Hepatocyte (in vitro differentiated cells): ENCODE measurements around the gene PIK3R1.

Source experiments
- EZH2 ChIP-seq: fragments of 200-600 bp; sonication (generic); IDR thresholded peaks from 2 replicates; pipeline ENCODE4 v1.6.1; 2016; ENCODE audit warnings: antibody characterized with exemption, mild to moderate bottlenecking, borderline replicate concordance
- TF ChIP-seq, protein P1 (sequence below): fragments of 200-600 bp; sonication (generic); IDR thresholded peaks from 2 replicates; pipeline ENCODE4 v1.5.1; 2016; ENCODE audit warnings: antibody characterized with exemption, mild to moderate bottlenecking; ENCODE audit not compliant: poor library complexity

DNA sequence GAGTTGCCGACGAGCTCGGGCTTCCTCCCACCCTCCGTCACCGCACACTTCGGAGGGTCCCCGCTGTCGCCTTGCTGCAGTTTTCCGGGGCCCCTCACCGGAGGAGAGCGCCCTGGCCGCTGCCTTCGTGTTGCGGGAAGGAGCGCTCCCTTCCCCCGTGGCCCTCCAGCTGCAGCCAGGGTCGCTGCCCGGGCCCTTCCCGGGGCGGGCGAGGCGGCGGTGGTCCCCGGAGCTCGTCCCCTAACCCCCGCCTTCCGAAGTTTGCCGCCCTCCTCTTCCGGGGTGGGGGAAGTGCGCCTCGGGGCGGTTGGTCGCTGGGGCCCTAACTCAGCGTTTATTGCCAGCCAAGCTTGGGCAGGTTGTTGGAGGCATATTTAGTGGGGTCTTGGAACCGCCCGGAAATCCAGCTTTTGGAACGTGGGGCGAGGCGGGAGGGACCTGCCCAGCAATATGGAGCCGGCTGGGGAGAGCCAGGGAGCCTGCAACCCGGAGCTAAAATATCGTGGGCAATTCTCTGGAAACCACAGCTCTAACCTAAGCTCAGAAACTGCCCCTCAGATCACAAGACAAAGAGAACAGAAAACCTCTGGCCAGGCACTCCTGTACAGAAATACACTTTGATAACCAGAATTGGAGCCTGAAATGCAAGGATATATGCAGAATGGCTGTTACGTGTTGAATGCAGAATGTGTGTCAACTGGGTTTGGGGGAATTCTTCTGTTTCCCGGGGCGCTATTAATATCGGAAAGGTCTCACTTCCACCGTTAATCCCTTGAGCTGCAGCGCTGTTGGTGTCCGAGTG lies 890 bp downstream of the PIK3R1 start:
- TF ChIP-seq, protein P1, sequence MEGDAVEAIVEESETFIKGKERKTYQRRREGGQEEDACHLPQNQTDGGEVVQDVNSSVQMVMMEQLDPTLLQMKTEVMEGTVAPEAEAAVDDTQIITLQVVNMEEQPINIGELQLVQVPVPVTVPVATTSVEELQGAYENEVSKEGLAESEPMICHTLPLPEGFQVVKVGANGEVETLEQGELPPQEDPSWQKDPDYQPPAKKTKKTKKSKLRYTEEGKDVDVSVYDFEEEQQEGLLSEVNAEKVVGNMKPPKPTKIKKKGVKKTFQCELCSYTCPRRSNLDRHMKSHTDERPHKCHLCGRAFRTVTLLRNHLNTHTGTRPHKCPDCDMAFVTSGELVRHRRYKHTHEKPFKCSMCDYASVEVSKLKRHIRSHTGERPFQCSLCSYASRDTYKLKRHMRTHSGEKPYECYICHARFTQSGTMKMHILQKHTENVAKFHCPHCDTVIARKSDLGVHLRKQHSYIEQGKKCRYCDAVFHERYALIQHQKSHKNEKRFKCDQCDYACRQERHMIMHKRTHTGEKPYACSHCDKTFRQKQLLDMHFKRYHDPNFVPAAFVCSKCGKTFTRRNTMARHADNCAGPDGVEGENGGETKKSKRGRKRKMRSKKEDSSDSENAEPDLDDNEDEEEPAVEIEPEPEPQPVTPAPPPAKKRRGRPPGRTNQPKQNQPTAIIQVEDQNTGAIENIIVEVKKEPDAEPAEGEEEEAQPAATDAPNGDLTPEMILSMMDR, result peak; percentile 9
- no peak for TF ChIP-seq EZH2
